Pulmonary artery endothelial cell (primary cell): ENCODE results near the gene USP26. TPM values are rescaled to one million over a fixed set of nuclear protein-coding genes. Genes with fewer than 3 reads are reported as not detected.
"Not testable (repeated sequence)": the region's sequence is repeated elsewhere in the genome, so short reads cannot be mapped to it uniquely, and the experiment has no call there.

ENCODE experiments used
- DNase-seq: peaks from one replicate; pipeline ENCODE4 v3.0.0-alpha.2; 2011; ENCODE audit warnings: low read depth, low spot score
- total RNA-seq: library from RNA; depleted of rRNA; stranded (reverse); fragments of >200 nt; gene quantifications from 2 replicates; pipeline ENCODE4 v1.2.3, GENCODE V29; 2014

The USP26 gene, protein sequence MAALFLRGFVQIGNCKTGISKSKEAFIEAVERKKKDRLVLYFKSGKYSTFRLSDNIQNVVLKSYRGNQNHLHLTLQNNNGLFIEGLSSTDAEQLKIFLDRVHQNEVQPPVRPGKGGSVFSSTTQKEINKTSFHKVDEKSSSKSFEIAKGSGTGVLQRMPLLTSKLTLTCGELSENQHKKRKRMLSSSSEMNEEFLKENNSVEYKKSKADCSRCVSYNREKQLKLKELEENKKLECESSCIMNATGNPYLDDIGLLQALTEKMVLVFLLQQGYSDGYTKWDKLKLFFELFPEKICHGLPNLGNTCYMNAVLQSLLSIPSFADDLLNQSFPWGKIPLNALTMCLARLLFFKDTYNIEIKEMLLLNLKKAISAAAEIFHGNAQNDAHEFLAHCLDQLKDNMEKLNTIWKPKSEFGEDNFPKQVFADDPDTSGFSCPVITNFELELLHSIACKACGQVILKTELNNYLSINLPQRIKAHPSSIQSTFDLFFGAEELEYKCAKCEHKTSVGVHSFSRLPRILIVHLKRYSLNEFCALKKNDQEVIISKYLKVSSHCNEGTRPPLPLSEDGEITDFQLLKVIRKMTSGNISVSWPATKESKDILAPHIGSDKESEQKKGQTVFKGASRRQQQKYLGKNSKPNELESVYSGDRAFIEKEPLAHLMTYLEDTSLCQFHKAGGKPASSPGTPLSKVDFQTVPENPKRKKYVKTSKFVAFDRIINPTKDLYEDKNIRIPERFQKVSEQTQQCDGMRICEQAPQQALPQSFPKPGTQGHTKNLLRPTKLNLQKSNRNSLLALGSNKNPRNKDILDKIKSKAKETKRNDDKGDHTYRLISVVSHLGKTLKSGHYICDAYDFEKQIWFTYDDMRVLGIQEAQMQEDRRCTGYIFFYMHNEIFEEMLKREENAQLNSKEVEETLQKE
- total RNA-seq, result not detected in 2 replicates

- DNase-seq, result no peak
Measured at GRCh38 chrX:133097031-133097430, at the start of gene USP26. Gene USP26 (minus strand): TSS chrX:133097109. CDS start chrX:133028220, 68,889 bp downstream.

DNA sequence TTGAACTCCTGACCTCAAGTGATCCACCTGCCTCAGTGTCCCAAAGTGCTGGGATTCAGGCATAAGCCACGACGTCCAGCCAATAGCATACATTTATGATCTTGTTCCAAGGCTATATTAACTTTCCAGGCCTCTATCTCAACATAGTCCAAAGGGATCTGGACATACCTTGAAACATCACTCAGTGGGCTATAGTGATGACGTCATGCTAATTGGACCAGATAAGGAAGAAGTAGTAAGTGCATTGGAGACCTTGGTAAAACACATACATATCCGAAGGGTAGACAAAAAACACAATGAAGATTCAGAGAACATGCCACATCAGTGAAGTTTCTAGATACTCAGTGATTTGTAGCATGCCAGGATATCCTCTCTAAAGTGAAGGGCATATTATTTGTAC lies 37.4 kb upstream of the USP26 start:
- DNase-seq, result no peak

GRCh38 chrX:133120406-133120805 lies 23.5 kb upstream of the USP26 start:
- no peak for DNase-seq

DNA sequence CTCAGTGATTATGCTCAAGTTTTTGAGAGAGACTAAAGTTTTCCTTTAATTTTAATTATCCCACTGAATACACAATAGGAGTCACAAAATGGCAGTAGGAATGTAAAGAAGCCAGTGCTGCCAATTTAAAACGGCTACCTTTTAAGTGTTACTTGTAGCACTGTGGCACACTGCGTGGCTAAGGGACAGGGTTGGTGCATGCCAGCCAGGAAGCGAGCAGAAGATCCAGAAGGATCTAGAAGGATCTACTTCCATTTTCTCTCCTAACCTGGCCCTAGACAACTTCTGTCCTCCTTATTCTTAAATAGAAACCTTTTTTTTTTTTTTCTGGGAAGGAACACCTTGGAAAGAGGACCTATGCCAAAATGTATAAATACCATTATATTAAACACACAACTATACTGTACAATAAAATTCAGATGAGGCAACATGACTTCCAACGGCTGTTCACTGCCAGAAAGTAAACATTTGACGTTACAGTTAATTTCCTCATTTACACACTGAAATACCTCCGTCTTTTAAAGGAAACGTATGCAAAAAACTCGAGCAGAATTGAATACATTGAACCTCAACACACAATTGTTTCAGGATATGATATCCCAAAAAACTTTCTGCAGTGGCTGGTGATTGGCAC lies 2.7 kb downstream of the USP26 start:
- no peak for DNase-seq

DNA sequence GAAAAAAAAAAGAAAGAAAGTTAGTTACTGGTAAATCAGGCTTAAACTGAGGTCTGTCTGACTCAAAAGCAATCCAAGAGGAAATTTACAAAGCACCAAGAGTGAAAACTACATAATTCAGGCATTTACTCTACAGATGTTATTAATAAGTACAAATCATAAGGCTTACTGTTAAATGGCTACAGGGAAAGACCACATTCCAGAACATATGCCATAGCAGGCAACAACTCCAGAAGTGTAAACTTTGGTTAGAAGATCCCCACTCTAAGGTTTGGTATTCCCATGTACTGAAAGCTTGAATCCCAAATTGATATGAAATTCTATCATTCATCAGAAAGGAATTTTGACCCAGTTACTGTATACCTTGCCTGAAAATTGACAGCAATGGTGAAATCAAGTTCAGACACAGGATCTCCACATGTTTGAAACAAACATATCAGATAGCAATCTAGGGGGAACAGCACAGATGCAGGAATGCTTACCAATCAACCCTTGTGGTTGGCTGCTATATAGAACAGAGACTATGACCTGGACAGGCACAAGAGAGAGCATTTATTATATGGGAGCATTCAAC lies 6.6 kb downstream of the USP26 start:
- no peak for DNase-seq

DNA sequence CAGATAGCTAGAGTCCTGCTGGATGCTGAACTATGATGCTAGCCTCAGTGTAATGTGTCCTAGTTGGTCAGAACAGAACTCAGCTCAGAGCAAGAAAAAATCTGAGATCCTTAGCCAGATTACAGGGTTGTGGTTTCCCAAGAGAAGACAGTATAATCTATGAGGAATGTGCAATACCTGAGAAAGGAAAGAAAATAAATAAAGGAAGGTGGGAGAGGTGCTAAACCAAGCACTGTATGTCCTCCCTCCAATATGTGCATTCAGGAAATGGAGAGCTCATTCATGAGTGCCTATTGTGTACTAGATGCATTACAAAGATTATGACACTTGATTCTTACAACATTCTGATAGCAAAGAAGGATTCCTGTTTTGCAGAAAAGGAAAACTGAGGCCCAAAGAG lies 7.5 kb downstream of the USP26 start:
- DNase-seq, result no peak

GRCh38 chrX:133085785-133086184 lies 11.1 kb downstream of the USP26 start:
- DNase-seq, result no peak

- DNase-seq, result not testable (repeated sequence)
Measured at GRCh38 chrX:133085056-133085455, 11.9 kb downstream of the USP26 start.

DNA sequence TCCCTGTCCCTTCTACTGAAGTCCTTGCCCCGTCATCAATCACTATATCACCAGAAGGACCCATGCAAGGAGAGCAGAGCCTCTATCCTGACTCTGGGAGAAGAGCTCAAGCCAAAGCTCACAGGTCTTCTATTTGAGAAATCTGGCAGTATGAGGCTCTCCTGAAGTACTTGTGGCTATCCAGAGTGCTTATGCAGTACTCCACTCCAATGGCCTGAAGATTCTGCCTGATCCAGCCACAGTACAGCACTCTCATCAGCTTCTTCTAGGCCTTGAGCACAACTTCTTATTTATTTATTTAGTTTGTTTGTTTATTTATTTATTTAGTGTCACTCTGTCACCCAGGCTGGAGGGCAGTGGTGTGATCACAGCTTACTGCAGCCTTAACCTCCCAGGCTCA lies 13.0 kb downstream of the USP26 start:
- DNase-seq, result no peak

DNA sequence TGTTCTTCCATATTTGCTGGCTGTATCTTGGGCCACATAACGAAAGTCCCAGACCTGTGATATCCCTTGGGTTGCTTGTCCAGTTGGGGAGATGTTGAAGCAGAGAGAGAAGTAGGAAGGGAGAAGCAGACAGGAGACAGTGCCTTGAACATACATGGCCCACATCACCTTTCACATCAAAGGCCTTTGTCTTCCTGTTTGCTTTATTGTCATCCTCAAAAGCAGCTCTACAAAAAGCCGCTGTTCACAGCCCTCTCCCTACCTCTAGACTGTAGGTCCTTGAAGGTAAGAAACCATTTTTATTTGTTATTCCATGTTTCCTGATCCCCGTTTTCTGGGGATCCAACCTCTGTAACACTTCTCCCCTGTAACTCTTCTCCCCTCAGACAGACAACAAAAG lies 14.9 kb downstream of the USP26 start:
- no peak for DNase-seq

DNA sequence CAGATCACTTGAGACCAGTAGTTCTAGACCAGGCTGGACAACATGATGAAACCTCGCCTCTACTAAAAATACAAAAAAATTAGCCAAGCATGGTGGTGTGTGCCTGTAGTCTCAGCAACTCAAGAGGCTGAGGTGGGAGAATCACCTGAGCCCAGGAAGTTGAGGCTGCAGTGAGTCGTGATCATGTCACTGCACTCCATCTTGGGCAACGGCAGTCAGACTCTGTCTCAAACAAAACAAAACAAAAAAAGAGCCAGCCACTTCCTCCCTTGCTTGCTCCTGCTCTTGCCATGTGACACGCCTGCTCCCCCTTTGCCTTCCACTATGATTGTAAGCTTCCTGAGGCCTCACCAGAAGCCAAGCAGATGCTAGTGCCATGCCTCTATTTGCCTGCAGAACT lies 19.1 kb downstream of the USP26 start:
- DNase-seq, result not testable (repeated sequence)

DNA sequence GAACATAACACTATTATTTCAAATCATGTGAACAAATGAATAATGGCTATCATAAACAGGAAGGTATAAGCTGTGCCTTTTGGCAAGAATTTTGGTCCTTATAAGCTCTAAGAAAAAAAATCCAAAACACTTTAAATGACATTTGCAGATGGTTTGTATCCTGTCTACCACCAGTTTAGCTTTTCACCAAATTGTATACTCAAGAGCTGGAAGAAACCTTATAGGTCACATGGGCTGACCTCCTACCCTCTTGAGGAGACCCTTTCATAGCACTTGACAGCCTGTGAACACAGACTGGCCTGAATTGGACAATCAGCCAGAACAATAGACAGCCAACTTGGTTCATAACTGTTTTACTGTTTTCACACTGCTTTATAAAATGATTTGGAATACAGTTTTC lies 24.3 kb downstream of the USP26 start:
- DNase-seq, result no peak

GRCh38 chrX:133068461-133068860 lies 28.4 kb downstream of the USP26 start:
- no peak for DNase-seq

GRCh38 chrX:133056341-133056740 lies 40.6 kb downstream of the USP26 start:
- no peak for DNase-seq

- DNase-seq, result no peak
Measured at GRCh38 chrX:133054761-133055405, 42.0 kb downstream of the USP26 start.

- DNase-seq, result no peak
Measured at GRCh38 chrX:133053861-133054598, 42.9 kb downstream of the USP26 start.

- no peak for DNase-seq
Measured at GRCh38 chrX:133048751-133049150, 48.2 kb downstream of the USP26 start.

GRCh38 chrX:133046601-133047000 lies 50.3 kb downstream of the USP26 start:
- DNase-seq, result no peak

GRCh38 chrX:133045986-133046385 lies 50.9 kb downstream of the USP26 start:
- DNase-seq, result no peak

- DNase-seq, result not testable (repeated sequence)
Measured at GRCh38 chrX:133044145-133044786, 52.6 kb downstream of the USP26 start.
